PC-3 (cell line): ENCODE results near the gene MGAT4A. TPM values are rescaled to one million over a fixed set of nuclear protein-coding genes. Genes with fewer than 3 reads are reported as not detected.

ENCODE experiments used
- ATAC-seq: fragments of 200-7000 bp; cut with Tn5 transposase; 2 replicates; pipeline ENCODE4 v1.9.1; 2020; ENCODE audit warnings: mild to moderate bottlenecking, moderate library complexity
- BruUV-seq: library from RNA; stranded (reverse); fragments of 400-500 nt; replicated peaks from 2 replicates; lab custom pipeline; 2021; lab: Mats Ljungman, UMichigan
- CTCF ChIA-PET: fragments of 300-600 bp; sonication (Branson Sonifier 250); formaldehyde crosslinking; loops from one replicate; lab custom pipeline; 2022; ENCODE audit warnings: antibody characterized with exemption; lab: Charles Lee
- POLR2A ChIA-PET: fragments of 300-600 bp; sonication (Branson Sonifier 250); formaldehyde crosslinking; loops from one replicate; lab custom pipeline; 2022; ENCODE audit warnings: antibody characterized with exemption; ENCODE audit not compliant: unreplicated experiment; lab: Charles Lee
- DNase-seq: peaks from one replicate; pipeline ENCODE4 v3.0.0-alpha.2; 2015
- H2AFZ ChIP-seq: fragments of 300-600 bp; sonication (generic); 2 replicates; pipeline ENCODE4 v1.6.0; 2016; ENCODE audit warnings: antibody characterized with exemption, low read length
- H3F3A ChIP-seq: fragments of 300-600 bp; sonication (generic); one replicate; pipeline ENCODE4 v1.6.0; 2017; ENCODE audit warnings: antibody characterized with exemption, low read length, control low read depth, mild to moderate bottlenecking; ENCODE audit not compliant: unreplicated experiment
- H3K27ac ChIP-seq: fragments of 300-600 bp; sonication (generic); 2 replicates; pipeline ENCODE4 v1.5.1; 2016; ENCODE audit warnings: mild to moderate bottlenecking, low read length
- H3K27me3 ChIP-seq: fragments of 300-600 bp; sonication (generic); 2 replicates; pipeline ENCODE4 v1.6.1; 2016; ENCODE audit warnings: low read length, mixed read lengths
- H3K36me3 ChIP-seq: fragments of 300-600 bp; sonication (generic); 2 replicates; pipeline ENCODE4 v1.6.1; 2016; ENCODE audit warnings: low read depth, mixed run types, low read length, mixed read lengths
- H3K4me1 ChIP-seq: fragments of 300-600 bp; sonication (generic); 2 replicates; pipeline ENCODE4 v1.5.1; 2016; ENCODE audit warnings: low read length; ENCODE audit not compliant: insufficient read depth
- H3K4me2 ChIP-seq: fragments of 300-600 bp; sonication (generic); 2 replicates; pipeline ENCODE4 v1.6.0; 2016; ENCODE audit warnings: low read length
- H3K4me3 ChIP-seq: fragments of 300-600 bp; sonication (generic); 2 replicates; pipeline ENCODE4 v1.5.1; 2016; ENCODE audit warnings: mild to moderate bottlenecking, low read length, mixed read lengths
- H3K79me2 ChIP-seq: fragments of 300-600 bp; sonication (generic); 2 replicates; pipeline ENCODE4 v1.6.1; 2017; ENCODE audit warnings: low read length, mixed read lengths
- H3K9ac ChIP-seq: fragments of 300-600 bp; sonication (generic); 2 replicates; pipeline ENCODE4 v1.6.0; 2016; ENCODE audit warnings: mild to moderate bottlenecking, low read length
- H3K9me2 ChIP-seq: fragments of 300-600 bp; sonication (generic); replicated peaks from 2 replicates; pipeline ENCODE4 v1.6.1; 2016; ENCODE audit warnings: mixed run types, low read length, mixed read lengths
- H3K9me3 ChIP-seq: fragments of 300-600 bp; sonication (generic); 2 replicates; pipeline ENCODE4 v1.6.1; 2016; ENCODE audit warnings: low read length, mixed read lengths
- H4K20me1 ChIP-seq: fragments of 300-600 bp; sonication (generic); 2 replicates; pipeline ENCODE4 v1.6.1; 2016; ENCODE audit warnings: low read length, mixed read lengths
- EZH2 ChIP-seq: fragments of 300-600 bp; sonication (generic); IDR thresholded peaks from one replicate; pipeline ENCODE4 v1.6.1; 2017; ENCODE audit warnings: antibody characterized with exemption, mild to moderate bottlenecking, low read length; ENCODE audit not compliant: unreplicated experiment
- EZH2phosphoT487 ChIP-seq: fragments of 300-600 bp; sonication (generic); IDR thresholded peaks from 2 replicates; pipeline ENCODE4 v1.6.1; 2018; ENCODE audit warnings: mild to moderate bottlenecking, antibody characterized with exemption, low read length, borderline replicate concordance
- intact Hi-C: fragments of 100-400 bp; cut with micrococcal nuclease; formaldehyde crosslinking; loops from 2 replicates; pipeline ENCODE4 v1.9.0; 2023
- total RNA-seq: library from RNA; depleted of rRNA; stranded (reverse); fragments of >200 nt; gene quantifications from 2 replicates; pipeline ENCODE4 v1.2.3, GENCODE V29; 2014
- TF ChIP-seq, protein P1 (sequence below): fragments of 300-600 bp; sonication (generic); conservative IDR thresholded peaks from 2 replicates; pipeline ENCODE4 v1.5.1; 2017; ENCODE audit warnings: antibody characterized with exemption, low read depth, mild to moderate bottlenecking, low read length

MGAT4A gene
- total RNA-seq, 1 experiment from 2014 or later: 6.1 TPM

DNA sequence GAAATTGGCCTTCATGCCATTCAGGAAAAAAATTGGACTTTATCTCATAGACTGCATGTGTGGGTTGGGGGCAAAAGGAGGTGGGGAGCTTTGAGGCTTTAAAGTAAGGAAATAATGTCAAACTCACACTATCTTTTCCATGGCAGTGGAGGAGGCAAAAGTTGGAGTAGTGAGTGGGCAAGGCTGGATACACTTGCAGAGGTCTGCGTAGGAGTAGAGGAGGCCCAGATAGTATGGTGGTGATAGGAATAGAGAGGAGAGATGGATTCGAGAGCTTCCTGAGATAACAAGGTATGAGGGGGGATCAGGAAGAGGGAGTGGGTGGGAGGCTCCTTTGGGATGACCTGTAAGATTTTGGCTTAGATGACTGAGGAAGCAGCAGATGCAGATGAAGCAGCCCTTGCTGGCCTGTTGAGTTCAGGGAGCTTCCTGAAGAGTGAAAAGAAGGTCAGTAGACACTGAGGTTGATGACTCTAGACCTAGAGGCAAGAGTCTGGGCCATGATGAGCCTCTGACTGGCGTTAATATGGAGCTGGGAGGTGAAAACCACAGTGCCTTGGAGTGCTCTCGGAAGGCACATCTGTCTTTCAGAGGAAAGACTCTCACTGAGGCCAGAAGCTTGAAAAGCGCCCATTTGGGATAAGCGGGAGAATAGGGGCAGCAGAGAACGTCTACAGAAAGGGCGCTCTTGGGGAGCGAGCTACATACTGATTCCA, 116.8 kb downstream of the MGAT4A start:
- Histone ChIP-seq H3K27me3 (no peaks in the 10 kb centered on the region), H3K9ac (no peak overlapping the region), H3K9me2 (no peaks in the 10 kb centered on the region), H3K4me2 (no peak overlapping the region), H3K27ac (no peak overlapping the region), H3F3A (no peaks in the 10 kb centered on the region), H4K20me1 (no peaks in the 10 kb centered on the region), H3K4me1 (peaks cover 21% of the 10 kb centered on the region), H2AFZ (no peak overlapping the region), H3K79me2 (peaks cover 25% of the 10 kb centered on the region), H3K36me3 (peaks cover 33% of the 10 kb centered on the region), H3K9me3 (no peaks in the 10 kb centered on the region), H3K4me3 (no peak overlapping the region)
- ATAC-seq (no peak), DNase-seq (no peak)
- TF ChIP-seq EZH2phosphoT487: no peak
- TF ChIP-seq, protein P1, sequence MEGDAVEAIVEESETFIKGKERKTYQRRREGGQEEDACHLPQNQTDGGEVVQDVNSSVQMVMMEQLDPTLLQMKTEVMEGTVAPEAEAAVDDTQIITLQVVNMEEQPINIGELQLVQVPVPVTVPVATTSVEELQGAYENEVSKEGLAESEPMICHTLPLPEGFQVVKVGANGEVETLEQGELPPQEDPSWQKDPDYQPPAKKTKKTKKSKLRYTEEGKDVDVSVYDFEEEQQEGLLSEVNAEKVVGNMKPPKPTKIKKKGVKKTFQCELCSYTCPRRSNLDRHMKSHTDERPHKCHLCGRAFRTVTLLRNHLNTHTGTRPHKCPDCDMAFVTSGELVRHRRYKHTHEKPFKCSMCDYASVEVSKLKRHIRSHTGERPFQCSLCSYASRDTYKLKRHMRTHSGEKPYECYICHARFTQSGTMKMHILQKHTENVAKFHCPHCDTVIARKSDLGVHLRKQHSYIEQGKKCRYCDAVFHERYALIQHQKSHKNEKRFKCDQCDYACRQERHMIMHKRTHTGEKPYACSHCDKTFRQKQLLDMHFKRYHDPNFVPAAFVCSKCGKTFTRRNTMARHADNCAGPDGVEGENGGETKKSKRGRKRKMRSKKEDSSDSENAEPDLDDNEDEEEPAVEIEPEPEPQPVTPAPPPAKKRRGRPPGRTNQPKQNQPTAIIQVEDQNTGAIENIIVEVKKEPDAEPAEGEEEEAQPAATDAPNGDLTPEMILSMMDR: no peak
- no peak for TF ChIP-seq EZH2
- ChIA-PET POLR2A (no interaction called here), CTCF (no interaction called here)
- intact Hi-C loops: no loop called here
- BruUV-seq: no TSS peak

DNA sequence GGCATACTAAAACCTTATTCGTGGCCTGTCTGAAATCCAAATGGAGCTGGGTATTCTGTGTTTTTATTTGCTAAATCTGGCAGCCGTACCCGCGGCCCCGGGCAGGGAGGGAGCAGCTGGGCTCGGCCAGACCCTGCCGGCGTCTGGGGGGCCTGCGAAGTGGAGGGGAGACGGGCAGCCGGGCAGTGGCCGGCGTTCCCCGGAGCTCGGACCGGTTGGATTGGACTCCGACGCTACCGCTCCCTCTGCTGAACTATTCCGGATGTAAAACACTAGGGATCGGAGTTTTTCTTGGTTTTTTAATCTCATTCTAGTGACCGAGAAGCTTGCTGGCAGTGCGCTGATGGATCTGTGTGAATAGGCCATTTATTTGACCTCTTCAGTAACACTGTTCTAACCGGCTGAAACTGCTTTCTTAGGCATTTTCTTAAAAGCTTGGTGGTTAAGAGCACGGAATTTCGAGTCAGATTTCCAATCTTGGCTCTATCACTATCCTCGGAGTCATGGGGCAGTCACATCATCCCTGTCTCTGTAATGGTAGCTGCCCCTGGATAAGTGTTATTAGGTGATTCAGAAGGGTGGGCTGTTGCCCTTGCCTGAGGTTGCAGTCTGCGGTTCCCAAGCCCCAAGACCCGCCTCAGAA, 121.8 kb downstream of the MGAT4A start:
- Histone ChIP-seq H3K9ac (peak overlapping the region; percentile 96), H3K4me2 (peak overlapping the region; percentile 93), H3K9me3 (no peaks in the 10 kb centered on the region), H3K4me3 (peak overlapping the region; percentile 80), H3F3A (no peaks in the 10 kb centered on the region), H3K9me2 (no peaks in the 10 kb centered on the region), H3K79me2 (peaks cover 69% of the 10 kb centered on the region), H3K27ac (peak overlapping the region; percentile 63), H3K36me3 (peaks cover 15% of the 10 kb centered on the region; the same call in 1 of the 2 replicates), H4K20me1 (no peaks in the 10 kb centered on the region), H3K4me1 (peaks cover 34% of the 10 kb centered on the region), H2AFZ (peak overlapping the region; percentile 89), H3K27me3 (no peaks in the 10 kb centered on the region)
- DNase-seq (peak; percentile 39), ATAC-seq (peak; percentile 43)
- POLR2A ChIA-PET: interaction anchor here (0.6 kb wide), 4 partner anchors 10 to 1000 kb away, joined by 3 to 32 read pairs (median 3); no protein-coding TSS in a partner anchor
- TSS peak; percentile 53 for BruUV-seq
- intact Hi-C loops: loop anchor here (10.0 kb wide), 1 partner anchor 164 kb away; the partner anchor contains the start of gene INPP4A
- CTCF ChIA-PET: no interaction called here
- TF ChIP-seq, protein P1: no peak
- no peak for TF ChIP-seq EZH2phosphoT487
